ENCODE data around the gene ID4. TPM values are rescaled to one million over a fixed set of nuclear protein-coding genes. Genes with fewer than 3 reads are reported as not detected.

The ID4 gene
- total and polyA plus RNA-seq, 2 donors (not counting 1 experiment from before 2014, with no cell fraction given), result not detected

GRCh38 chr6:19869464-19869863 is 32.3 kb downstream of the ID4 start:
- Histone ChIP-seq H3K9me3 (ENCODE audit: control extremely low read depth in 1 of 3, control insufficient read depth in 2 of 3, insufficient read depth in 1 of 3, low read length in 2 of 3) (peaks cover 0 to 3% (median 0%) of the 10 kb centered on the region in 3 donors), H3K4me2 (replicated peaks; ENCODE audit: low read depth, low read length, poor library complexity, severe bottlenecking) (no peak overlapping the region), H3K27ac (ENCODE audit: low read length in 2 of 2) (no peak overlapping the region), H4K20me1 (ENCODE audit: control insufficient read depth, insufficient read depth, low read length, poor library complexity, severe bottlenecking) (no peaks in the 10 kb centered on the region), H2AFZ (ENCODE audit: insufficient read depth, low read depth, low read length, poor library complexity, severe bottlenecking) (no peak overlapping the region), H3K79me2 (ENCODE audit: control insufficient read depth, insufficient read depth, low read length) (no peaks in the 10 kb centered on the region), H3K27me3 (replicated peaks in 1 of 4; ENCODE audit: control extremely low read depth in 1 of 4, control insufficient read depth in 3 of 4, insufficient read depth in 4 of 4, low read length in 3 of 4) (no peaks in the 10 kb centered on the region), H3K36me3 (replicated peaks in 1 of 2; ENCODE audit: control extremely low read depth in 1 of 2, control insufficient read depth in 1 of 2, extremely low read depth in 1 of 2, insufficient read depth in 2 of 2, low read length in 1 of 2) (no peaks in the 10 kb centered on the region), H3K4me3 (ENCODE audit: control extremely low read depth in 1 of 5, extremely low read depth in 1 of 5, insufficient read depth in 1 of 5, low read depth in 2 of 5, low read length in 4 of 5) (no peak overlapping the region), H3K4me1 (ENCODE audit: control insufficient read depth in 2 of 2, insufficient read depth in 2 of 2, low read length in 2 of 2) (no peaks in the 10 kb centered on the region), H3K9ac (ENCODE audit: low read length) (no peak overlapping the region)
- Mint-ChIP-seq H3K27ac (no peak overlapping the region), H3K4me1 (no peaks in the 10 kb centered on the region), H3K27me3 (no peaks in the 10 kb centered on the region), H3K4me3 (no peak overlapping the region), H3K9me3 (ENCODE audit: insufficient read depth) (no peaks in the 10 kb centered on the region)
- ChIA-PET CTCF (no interaction called here), POLR2A (no interaction called here)
- no peak for ATAC-seq (ENCODE audit: low read depth)
- intact Hi-C loops (cut with micrococcal nuclease), result no loop called here
- WGBS (ENCODE audit: insufficient coverage), result 80% methylated on average over 7 of the region's 9 CpGs
- no peak for DNase-seq
- TF ChIP-seq CTCF (IDR thresholded peaks at IDR 0.05), result no peak
- no peak for TF ChIP-seq EZH2 (IDR thresholded peaks at IDR 0.05; ENCODE audit: borderline replicate concordance, insufficient read depth, low read depth, low read length, poor library complexity, severe bottlenecking)

- Histone ChIP-seq H3K4me2 (replicated peaks; ENCODE audit: low read depth, low read length, poor library complexity, severe bottlenecking) (no peak overlapping the region), H3K27me3 (replicated peaks in 1 of 4; ENCODE audit: control extremely low read depth in 1 of 4, control insufficient read depth in 3 of 4, insufficient read depth in 4 of 4, low read length in 3 of 4) (no peaks in the 10 kb centered on the region), H2AFZ (ENCODE audit: insufficient read depth, low read depth, low read length, poor library complexity, severe bottlenecking) (no peak overlapping the region), H3K4me3 (ENCODE audit: control extremely low read depth in 1 of 5, extremely low read depth in 1 of 5, insufficient read depth in 1 of 5, low read depth in 2 of 5, low read length in 4 of 5) (no peak overlapping the region), H3K79me2 (ENCODE audit: control insufficient read depth, insufficient read depth, low read length) (no peaks in the 10 kb centered on the region), H3K9me3 (ENCODE audit: control extremely low read depth in 1 of 3, control insufficient read depth in 2 of 3, insufficient read depth in 1 of 3, low read length in 2 of 3) (peaks cover 0 to 3% (median 0%) of the 10 kb centered on the region in 3 donors), H3K9ac (ENCODE audit: low read length) (no peak overlapping the region), H3K4me1 (ENCODE audit: control insufficient read depth in 2 of 2, insufficient read depth in 2 of 2, low read length in 2 of 2) (no peaks in the 10 kb centered on the region), H3K36me3 (replicated peaks in 1 of 2; ENCODE audit: control extremely low read depth in 1 of 2, control insufficient read depth in 1 of 2, extremely low read depth in 1 of 2, insufficient read depth in 2 of 2, low read length in 1 of 2) (no peaks in the 10 kb centered on the region), H3K27ac (ENCODE audit: low read length in 2 of 2) (no peak overlapping the region), H4K20me1 (ENCODE audit: control insufficient read depth, insufficient read depth, low read length, poor library complexity, severe bottlenecking) (no peaks in the 10 kb centered on the region)
- 68% methylated on average over 2 of the region's 3 CpGs for WGBS (ENCODE audit: insufficient coverage)
- ChIA-PET POLR2A (no interaction called here), CTCF (interaction anchor here (0.6 kb wide), 2 partner anchors 304 to 1708 kb away, joined by 3 read pairs; no protein-coding TSS in a partner anchor)
- H3K27me3 Mint-ChIP-seq, result no peaks in the 10 kb centered on the region
- no peak overlapping the region for H3K27ac Mint-ChIP-seq
- H3K4me1 Mint-ChIP-seq, result no peaks in the 10 kb centered on the region
- TF ChIP-seq CTCF (IDR thresholded peaks at IDR 0.05) (no peak), EZH2 (IDR thresholded peaks at IDR 0.05; ENCODE audit: borderline replicate concordance, insufficient read depth, low read depth, low read length, poor library complexity, severe bottlenecking) (no peak)
- DNase-seq (no peak), ATAC-seq (ENCODE audit: low read depth) (no peak)
- no peaks in the 10 kb centered on the region for H3K9me3 Mint-ChIP-seq (ENCODE audit: insufficient read depth)
- intact Hi-C loops (cut with micrococcal nuclease), result no loop called here
- no peak overlapping the region for H3K4me3 Mint-ChIP-seq
Measured at GRCh38 chr6:19870322-19870721, 33.2 kb downstream of the ID4 start.

All from B cell (primary cell).